Measurements from ENCODE around the gene HLA-DOA. TPM values are rescaled to one million over a fixed set of nuclear protein-coding genes. Genes with fewer than 3 reads are reported as not detected.

HLA-DOA gene
- total and polyA plus RNA-seq, 2 donors (not counting 1 experiment from before 2014, with no cell fraction given) = 209 to 338 TPM

- ChIA-PET POLR2A (interaction anchor here (0.6 to 11.8 kb wide), 12 partner anchors 9 to 138 kb away, joined by 3 to 349 read pairs (median 3); partner anchors contain the start of genes HLA-DMA, HLA-DMB, PSMB8 and PSMB9), CTCF (interaction anchor here (0.7 to 28.4 kb wide), 14 partner anchors 10 to 174 kb away, joined by 3 to 822 read pairs (median 14); partner anchors contain the start of genes HLA-DMA, HLA-DMB and TAP2)
- Histone ChIP-seq H3K4me2 (replicated peaks; ENCODE audit: low read depth, low read length, poor library complexity, severe bottlenecking) (peak overlapping the region; percentile 88), H3K36me3 (replicated peaks in 1 of 2; ENCODE audit: control extremely low read depth in 1 of 2, control insufficient read depth in 1 of 2, extremely low read depth in 1 of 2, insufficient read depth in 2 of 2, low read length in 1 of 2) (peaks cover 0 to 58% of the 10 kb centered on the region in 2 experiments), H3K9ac (ENCODE audit: low read length) (peak overlapping the region; percentile 91), H3K27me3 (replicated peaks in 1 of 4; ENCODE audit: control extremely low read depth in 1 of 4, control insufficient read depth in 3 of 4, insufficient read depth in 4 of 4, low read length in 3 of 4) (no peaks in the 10 kb centered on the region), H3K4me3 (ENCODE audit: control extremely low read depth in 1 of 5, extremely low read depth in 1 of 5, insufficient read depth in 1 of 5, low read depth in 2 of 5, low read length in 4 of 5) (peak overlapping the region; percentile 87 to 99 (median 96)), H3K9me3 (ENCODE audit: control extremely low read depth in 1 of 3, control insufficient read depth in 2 of 3, insufficient read depth in 1 of 3, low read length in 2 of 3) (no peaks in the 10 kb centered on the region), H3K27ac (ENCODE audit: low read length in 2 of 2) (peak overlapping the region; percentile 71 to 75), H3K79me2 (ENCODE audit: control insufficient read depth, insufficient read depth, low read length) (peaks cover 89% of the 10 kb centered on the region), H3K4me1 (ENCODE audit: control insufficient read depth in 2 of 2, insufficient read depth in 2 of 2, low read length in 2 of 2) (peaks cover 29 to 43% of the 10 kb centered on the region in 2 donors), H4K20me1 (ENCODE audit: control insufficient read depth, insufficient read depth, low read length, poor library complexity, severe bottlenecking) (peaks cover 66% of the 10 kb centered on the region), H2AFZ (ENCODE audit: insufficient read depth, low read depth, low read length, poor library complexity, severe bottlenecking) (no peak overlapping the region)
- Mint-ChIP-seq H3K4me1 (peaks cover 47% of the 10 kb centered on the region), H3K9me3 (ENCODE audit: insufficient read depth) (no peaks in the 10 kb centered on the region), H3K27ac (peak overlapping the region; percentile 99), H3K27me3 (no peaks in the 10 kb centered on the region), H3K4me3 (peak overlapping the region; percentile 96)
- ATAC-seq (ENCODE audit: low read depth) (no peak), DNase-seq (peak; percentile 69)
- intact Hi-C loops (cut with micrococcal nuclease) = loop anchor here (5.0 kb wide), 3 partner anchors 53 to 797 kb away; partner anchors contain the start of genes AGPAT1 and RNF5
- TF ChIP-seq EZH2 (IDR thresholded peaks at IDR 0.05; ENCODE audit: borderline replicate concordance, insufficient read depth, low read depth, low read length, poor library complexity, severe bottlenecking) (no peak), CTCF (IDR thresholded peaks at IDR 0.05) (no peak)
- WGBS (ENCODE audit: insufficient coverage) = no CpG with 5 or more reads among the region's 4 CpGs
Measured at GRCh38 chr6:32974016-32974333, 35.4 kb downstream of the HLA-DOA start.

Measured in B cell (primary cell).